ENCODE results near the gene TLK1. TPM values are rescaled to one million over a fixed set of nuclear protein-coding genes. Genes with fewer than 3 reads are reported as not detected.

TLK1 gene
- total and polyA plus RNA-seq, 4 experiments from 2014 or later, result 19.2 to 152 (median 95.9) TPM

DNA sequence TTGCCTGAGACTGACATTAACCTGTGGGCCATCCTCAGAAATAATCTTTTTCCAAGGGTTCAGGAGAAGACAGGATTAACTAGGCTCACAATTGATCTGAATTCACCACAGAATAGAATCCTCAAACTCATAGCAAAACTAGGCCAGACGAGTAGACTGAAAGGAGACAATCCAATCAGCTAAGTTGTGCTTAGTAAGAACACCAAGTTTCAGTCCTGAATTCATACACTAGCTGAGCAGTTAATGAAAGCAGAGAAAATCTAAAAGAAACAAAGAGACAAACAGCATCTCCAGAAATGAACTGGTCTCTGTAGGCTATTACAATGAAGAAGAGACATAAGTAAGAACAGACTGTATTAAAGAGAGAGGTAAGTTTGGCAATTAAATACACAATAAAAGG, 142.2 kb downstream of the TLK1 start:
- Mint-ChIP-seq H3K27me3 (no peaks in the 10 kb centered on the region), H3K27ac (peak overlapping the region in 4 of 7 donors; percentile 21 to 68 (median 42)), H3K9me3 (no peaks in the 10 kb centered on the region), H3K4me1 (peaks cover 24 to 47% (median 29%) of the 10 kb centered on the region in 4 donors), H3K4me3 (no peak overlapping the region), H3K36me3 (peaks cover 44 to 51% of the 10 kb centered on the region in 2 donors)
- H3K27ac ChIP-seq (ENCODE audit: low read depth, low read length), result no peak overlapping the region
- ChIA-PET CTCF (ENCODE audit: partially characterized antibody) (no interaction called here), POLR2A (ENCODE audit: partially characterized antibody) (no interaction called here)
- H3K4me3 ChIP-seq (ENCODE audit: low read length in 2 of 2), result no peak overlapping the region
- H3K4me1 ChIP-seq (ENCODE audit: insufficient read depth, low read length), result peaks cover 27% of the 10 kb centered on the region
- intact Hi-C loops (cut with micrococcal nuclease), result no loop called here
- DNase-seq, result no peak
- no peaks in the 10 kb centered on the region for H3K27me3 ChIP-seq (ENCODE audit: insufficient read depth, low read length)
- peaks cover 18% of the 10 kb centered on the region for H3K36me3 ChIP-seq (ENCODE audit: insufficient read depth, low read length)
- H3K9me3 ChIP-seq (ENCODE audit: control insufficient read depth in 1 of 2, low read length in 2 of 2), result no peaks in the 10 kb centered on the region

DNA sequence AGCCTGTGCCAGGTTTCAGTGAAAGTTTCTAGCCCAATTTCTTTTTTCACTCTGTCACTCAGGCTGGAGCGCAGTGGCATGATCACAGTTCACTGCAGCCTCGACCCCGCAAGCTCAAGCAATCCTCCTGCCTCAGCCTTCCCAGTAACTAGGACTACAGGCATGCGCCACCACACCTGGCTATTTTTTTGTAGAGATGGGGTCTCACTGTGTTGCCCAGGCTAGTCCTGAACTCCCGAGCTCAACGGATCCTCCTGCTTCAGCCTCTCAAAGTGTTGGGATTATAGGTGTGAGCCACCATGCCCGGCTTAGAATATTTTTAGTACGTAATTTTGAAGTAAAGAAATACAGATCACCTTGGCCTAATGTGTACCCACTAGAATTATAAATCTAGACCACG, 144.6 kb downstream of the TLK1 start:
- H3K36me3 Mint-ChIP-seq, result peaks cover 32 to 43% of the 10 kb centered on the region in 2 donors
- CTCF ChIA-PET (ENCODE audit: partially characterized antibody), result interaction anchor here (0.6 to 1.8 kb wide), 3 partner anchors 42 to 683 kb away, joined by 3 to 4 read pairs (median 3); no protein-coding TSS in a partner anchor
- no peaks in the 10 kb centered on the region for H3K9me3 Mint-ChIP-seq
- no peaks in the 10 kb centered on the region for H3K9me3 ChIP-seq (ENCODE audit: control insufficient read depth in 1 of 2, low read length in 2 of 2)
- no peak for DNase-seq
- H3K4me1 Mint-ChIP-seq, result peaks cover 16 to 26% (median 21%) of the 10 kb centered on the region in 4 donors
- H3K27ac Mint-ChIP-seq, result peak overlapping the region in 1 of 7 donors; percentile 48
- POLR2A ChIA-PET (ENCODE audit: partially characterized antibody), result interaction anchor here (1.1 kb wide), 1 partner anchor 16 kb away, joined by 3 read pairs; no protein-coding TSS in a partner anchor
- no peaks in the 10 kb centered on the region for H3K27me3 ChIP-seq (ENCODE audit: insufficient read depth, low read length)
- intact Hi-C loops (cut with micrococcal nuclease), result no loop called here
- no peak overlapping the region for H3K4me3 Mint-ChIP-seq
- peaks cover 16% of the 10 kb centered on the region for H3K36me3 ChIP-seq (ENCODE audit: insufficient read depth, low read length)
- no peak overlapping the region for H3K27ac ChIP-seq (ENCODE audit: low read depth, low read length)
- peaks cover 23% of the 10 kb centered on the region for H3K4me1 ChIP-seq (ENCODE audit: insufficient read depth, low read length)
- no peaks in the 10 kb centered on the region for H3K27me3 Mint-ChIP-seq
- no peak overlapping the region for H3K4me3 ChIP-seq (ENCODE audit: low read length in 2 of 2)

DNA sequence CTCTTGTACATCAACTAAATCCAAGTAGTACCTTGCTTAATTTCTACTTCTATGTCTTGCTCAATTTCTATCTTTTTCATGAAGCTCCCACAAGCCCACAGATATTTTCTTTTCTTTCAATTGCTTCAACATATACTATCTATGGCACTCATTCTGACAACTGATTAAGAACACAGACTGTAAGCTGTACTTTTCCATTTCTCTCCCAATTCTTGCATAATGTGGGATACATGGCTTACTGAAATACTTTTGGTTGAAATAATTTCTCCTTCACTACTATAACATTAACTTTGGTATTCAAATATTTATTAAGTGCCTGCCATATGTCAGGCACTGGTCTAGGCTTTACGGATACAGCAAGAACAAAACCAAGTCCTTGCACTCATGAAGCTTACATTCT, 146.8 kb downstream of the TLK1 start:
- Mint-ChIP-seq H3K4me3 (no peak overlapping the region), H3K27ac (peak overlapping the region in 2 of 7 donors; percentile 3 to 77), H3K27me3 (no peaks in the 10 kb centered on the region), H3K9me3 (no peaks in the 10 kb centered on the region), H3K4me1 (peaks cover 8 to 14% (median 11%) of the 10 kb centered on the region in 4 donors), H3K36me3 (peaks cover 39 to 50% of the 10 kb centered on the region in 2 donors)
- H3K27ac ChIP-seq (ENCODE audit: low read depth, low read length), result no peak overlapping the region
- POLR2A ChIA-PET (ENCODE audit: partially characterized antibody), result interaction anchor here (0.8 to 0.9 kb wide), 2 partner anchors 25 to 146 kb away, joined by 3 to 4 read pairs; no protein-coding TSS in a partner anchor
- no peak overlapping the region for H3K4me3 ChIP-seq (ENCODE audit: low read length in 2 of 2)
- intact Hi-C loops (cut with micrococcal nuclease), result no loop called here
- H3K27me3 ChIP-seq (ENCODE audit: insufficient read depth, low read length), result no peaks in the 10 kb centered on the region
- H3K36me3 ChIP-seq (ENCODE audit: insufficient read depth, low read length), result peaks cover 31% of the 10 kb centered on the region
- peaks cover 10% of the 10 kb centered on the region for H3K4me1 ChIP-seq (ENCODE audit: insufficient read depth, low read length)
- DNase-seq, result no peak
- no peaks in the 10 kb centered on the region for H3K9me3 ChIP-seq (ENCODE audit: control insufficient read depth in 1 of 2, low read length in 2 of 2)
- CTCF ChIA-PET (ENCODE audit: partially characterized antibody), result interaction anchor here (1.5 to 1.7 kb wide), 2 partner anchors 85 to 145 kb away, joined by 4 read pairs; partner anchors contain the start of gene GORASP2

DNA sequence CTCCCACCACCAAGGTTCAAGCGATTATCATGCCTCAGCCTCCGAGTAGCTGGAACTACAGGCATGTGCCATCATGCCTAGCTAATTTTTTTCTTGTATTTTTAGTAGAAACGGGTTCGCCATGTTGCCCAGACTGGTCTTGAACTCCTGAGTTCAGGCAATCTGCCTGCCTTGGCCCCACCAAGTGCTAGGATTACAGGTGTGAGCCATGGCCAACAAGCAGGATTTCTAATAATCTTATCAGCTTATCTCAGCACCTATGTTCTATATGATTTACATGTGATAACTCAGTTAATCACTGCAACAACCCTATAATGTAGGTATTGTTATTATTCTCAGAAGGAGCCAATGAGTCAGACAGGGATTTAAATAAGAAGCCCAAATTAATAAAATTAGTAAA, 151.3 kb downstream of the TLK1 start:
- ChIA-PET CTCF (ENCODE audit: partially characterized antibody) (interaction anchor here (0.6 to 2.3 kb wide), 5 partner anchors 13 to 151 kb away, joined by 3 to 8 read pairs (median 4); partner anchors contain the start of gene TLK1), POLR2A (ENCODE audit: partially characterized antibody) (no interaction called here)
- no peak overlapping the region for H3K4me3 ChIP-seq (ENCODE audit: low read length in 2 of 2)
- Mint-ChIP-seq H3K27me3 (no peaks in the 10 kb centered on the region), H3K4me3 (no peak overlapping the region), H3K27ac (peak overlapping the region in 1 of 7 donors; percentile 9), H3K9me3 (no peaks in the 10 kb centered on the region), H3K4me1 (peaks cover 0 to 8% (median under 1%) of the 10 kb centered on the region in 4 donors), H3K36me3 (peaks cover 54 to 66% of the 10 kb centered on the region in 2 donors)
- H3K36me3 ChIP-seq (ENCODE audit: insufficient read depth, low read length), result peaks cover 37% of the 10 kb centered on the region
- no peaks in the 10 kb centered on the region for H3K27me3 ChIP-seq (ENCODE audit: insufficient read depth, low read length)
- intact Hi-C loops (cut with micrococcal nuclease), result no loop called here
- no peak overlapping the region for H3K27ac ChIP-seq (ENCODE audit: low read depth, low read length)
- H3K9me3 ChIP-seq (ENCODE audit: control insufficient read depth in 1 of 2, low read length in 2 of 2), result no peaks in the 10 kb centered on the region
- no peaks in the 10 kb centered on the region for H3K4me1 ChIP-seq (ENCODE audit: insufficient read depth, low read length)
- DNase-seq, result no peak

DNA sequence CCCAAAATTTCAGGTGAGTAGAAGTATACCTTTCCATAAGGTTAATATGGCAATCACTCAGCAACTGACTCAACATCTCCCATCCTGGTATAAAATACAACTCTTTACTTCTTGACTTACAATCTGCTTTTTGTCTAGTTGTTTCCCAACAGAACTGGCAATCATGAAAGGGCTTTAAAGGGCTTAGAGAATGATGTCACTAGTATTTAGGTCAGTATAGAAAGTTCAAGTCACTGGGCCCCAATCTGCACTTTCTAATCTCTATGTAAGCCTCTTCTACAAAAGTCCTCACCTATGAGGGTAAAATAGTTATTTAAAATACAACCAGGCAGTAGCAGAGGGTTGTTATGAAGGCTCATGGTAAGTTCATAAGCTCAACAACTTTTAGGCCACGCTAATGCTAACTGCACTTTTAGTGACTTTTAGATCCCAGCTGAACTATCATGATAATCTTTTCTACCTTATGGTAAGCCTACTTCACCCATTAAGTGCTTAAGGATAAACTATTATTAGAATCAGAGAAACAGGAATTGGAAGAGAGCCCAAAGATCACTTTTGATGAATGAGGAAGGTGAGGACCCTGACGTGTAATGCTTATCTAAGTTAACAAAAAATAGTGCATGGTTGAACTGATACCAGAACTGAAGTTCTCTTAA, 152.0 kb downstream of the TLK1 start:
- intact Hi-C loops (cut with micrococcal nuclease), result no loop called here
- Mint-ChIP-seq H3K27me3 (no peaks in the 10 kb centered on the region), H3K4me1 (peaks cover 0 to 5% (median under 1%) of the 10 kb centered on the region in 4 donors), H3K27ac (peak overlapping the region in 2 of 7 donors; percentile 35 to 44), H3K36me3 (peaks cover 51 to 65% of the 10 kb centered on the region in 2 donors), H3K4me3 (no peak overlapping the region), H3K9me3 (no peaks in the 10 kb centered on the region)
- Histone ChIP-seq H3K27ac (ENCODE audit: low read depth, low read length) (no peak overlapping the region), H3K4me1 (ENCODE audit: insufficient read depth, low read length) (no peaks in the 10 kb centered on the region), H3K27me3 (ENCODE audit: insufficient read depth, low read length) (no peaks in the 10 kb centered on the region), H3K4me3 (ENCODE audit: low read length in 2 of 2) (no peak overlapping the region), H3K9me3 (ENCODE audit: control insufficient read depth in 1 of 2, low read length in 2 of 2) (no peaks in the 10 kb centered on the region), H3K36me3 (ENCODE audit: insufficient read depth, low read length) (peaks cover 35% of the 10 kb centered on the region)
- no peak for DNase-seq
- ChIA-PET CTCF (ENCODE audit: partially characterized antibody) (interaction anchor here (1.6 kb wide), 1 partner anchor 150 kb away, joined by 4 read pairs; no protein-coding TSS in a partner anchor), POLR2A (ENCODE audit: partially characterized antibody) (no interaction called here)

DNA sequence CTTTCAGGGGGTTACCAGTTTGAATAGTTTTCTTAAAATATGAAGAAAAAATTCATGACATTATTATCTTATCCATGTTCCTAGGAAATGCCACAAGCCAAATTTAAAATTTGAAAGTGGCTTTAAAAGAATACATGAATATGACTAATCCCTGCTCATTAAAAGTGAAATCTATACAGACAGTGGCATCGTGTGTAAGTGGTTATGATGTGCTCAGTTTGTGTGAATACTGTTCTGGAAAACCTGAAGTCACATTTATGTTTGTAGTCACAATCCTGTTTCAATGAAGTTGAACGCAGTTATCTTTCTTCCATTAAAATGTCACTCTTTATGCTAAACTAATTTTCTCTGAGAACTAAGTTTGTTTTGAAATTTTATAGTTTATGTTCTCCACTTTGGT, 155.9 kb downstream of the TLK1 start:
- Mint-ChIP-seq H3K27ac (no peak overlapping the region), H3K27me3 (no peaks in the 10 kb centered on the region), H3K36me3 (peaks cover 51 to 69% of the 10 kb centered on the region in 2 donors), H3K4me1 (peaks cover 0 to 6% (median 1%) of the 10 kb centered on the region in 4 donors), H3K9me3 (no peaks in the 10 kb centered on the region), H3K4me3 (no peak overlapping the region)
- Histone ChIP-seq H3K4me1 (ENCODE audit: insufficient read depth, low read length) (no peaks in the 10 kb centered on the region), H3K27me3 (ENCODE audit: insufficient read depth, low read length) (no peaks in the 10 kb centered on the region), H3K9me3 (ENCODE audit: control insufficient read depth in 1 of 2, low read length in 2 of 2) (no peaks in the 10 kb centered on the region), H3K27ac (ENCODE audit: low read depth, low read length) (no peak overlapping the region), H3K36me3 (ENCODE audit: insufficient read depth, low read length) (peaks cover 20% of the 10 kb centered on the region), H3K4me3 (ENCODE audit: low read length in 2 of 2) (no peak overlapping the region)
- intact Hi-C loops (cut with micrococcal nuclease), result no loop called here
- CTCF ChIA-PET (ENCODE audit: partially characterized antibody), result no interaction called here
- POLR2A ChIA-PET (ENCODE audit: partially characterized antibody), result no interaction called here
- DNase-seq, result no peak

DNA sequence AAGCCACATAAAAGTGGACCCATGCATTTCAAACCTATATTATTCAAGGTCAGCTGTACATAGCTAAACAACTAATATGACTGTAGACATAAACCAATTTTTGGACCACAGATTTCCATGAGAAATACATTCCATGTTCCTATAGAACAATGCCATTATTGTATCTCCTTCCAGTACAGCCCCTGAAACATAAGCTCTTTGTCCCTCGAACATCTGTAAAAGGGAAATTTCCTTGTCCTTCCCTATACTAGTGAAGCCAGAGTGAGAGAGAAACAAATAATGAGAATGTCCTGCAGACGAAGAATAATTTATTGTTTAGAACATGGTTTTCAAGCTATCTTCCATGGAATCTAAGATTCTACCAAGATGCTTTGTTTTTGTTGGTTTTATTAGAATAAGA, 156.3 kb downstream of the TLK1 start:
- H3K36me3 ChIP-seq (ENCODE audit: insufficient read depth, low read length), result peaks cover 15% of the 10 kb centered on the region
- H3K9me3 Mint-ChIP-seq, result no peaks in the 10 kb centered on the region
- H3K4me1 Mint-ChIP-seq, result peaks cover 0 to 6% (median 1%) of the 10 kb centered on the region in 4 donors
- H3K9me3 ChIP-seq (ENCODE audit: control insufficient read depth in 1 of 2, low read length in 2 of 2), result no peaks in the 10 kb centered on the region
- no peak overlapping the region for H3K4me3 ChIP-seq (ENCODE audit: low read length in 2 of 2)
- peaks cover 47 to 65% of the 10 kb centered on the region in 2 donors for H3K36me3 Mint-ChIP-seq
- ChIA-PET CTCF (ENCODE audit: partially characterized antibody) (interaction anchor here (1.4 kb wide), 1 partner anchor 412 kb away, joined by 5 read pairs; no protein-coding TSS in a partner anchor), POLR2A (ENCODE audit: partially characterized antibody) (no interaction called here)
- no peaks in the 10 kb centered on the region for H3K27me3 ChIP-seq (ENCODE audit: insufficient read depth, low read length)
- no peaks in the 10 kb centered on the region for H3K27me3 Mint-ChIP-seq
- H3K27ac ChIP-seq (ENCODE audit: low read depth, low read length), result no peak overlapping the region
- no peak overlapping the region for H3K4me3 Mint-ChIP-seq
- no peaks in the 10 kb centered on the region for H3K4me1 ChIP-seq (ENCODE audit: insufficient read depth, low read length)
- H3K27ac Mint-ChIP-seq, result no peak overlapping the region
- DNase-seq, result no peak
- intact Hi-C loops (cut with micrococcal nuclease), result no loop called here

Measured in CD4-positive, alpha-beta memory T cell (primary cell).